ENCODE measurements around the gene CNTD1.

The CNTD1 gene

DNA sequence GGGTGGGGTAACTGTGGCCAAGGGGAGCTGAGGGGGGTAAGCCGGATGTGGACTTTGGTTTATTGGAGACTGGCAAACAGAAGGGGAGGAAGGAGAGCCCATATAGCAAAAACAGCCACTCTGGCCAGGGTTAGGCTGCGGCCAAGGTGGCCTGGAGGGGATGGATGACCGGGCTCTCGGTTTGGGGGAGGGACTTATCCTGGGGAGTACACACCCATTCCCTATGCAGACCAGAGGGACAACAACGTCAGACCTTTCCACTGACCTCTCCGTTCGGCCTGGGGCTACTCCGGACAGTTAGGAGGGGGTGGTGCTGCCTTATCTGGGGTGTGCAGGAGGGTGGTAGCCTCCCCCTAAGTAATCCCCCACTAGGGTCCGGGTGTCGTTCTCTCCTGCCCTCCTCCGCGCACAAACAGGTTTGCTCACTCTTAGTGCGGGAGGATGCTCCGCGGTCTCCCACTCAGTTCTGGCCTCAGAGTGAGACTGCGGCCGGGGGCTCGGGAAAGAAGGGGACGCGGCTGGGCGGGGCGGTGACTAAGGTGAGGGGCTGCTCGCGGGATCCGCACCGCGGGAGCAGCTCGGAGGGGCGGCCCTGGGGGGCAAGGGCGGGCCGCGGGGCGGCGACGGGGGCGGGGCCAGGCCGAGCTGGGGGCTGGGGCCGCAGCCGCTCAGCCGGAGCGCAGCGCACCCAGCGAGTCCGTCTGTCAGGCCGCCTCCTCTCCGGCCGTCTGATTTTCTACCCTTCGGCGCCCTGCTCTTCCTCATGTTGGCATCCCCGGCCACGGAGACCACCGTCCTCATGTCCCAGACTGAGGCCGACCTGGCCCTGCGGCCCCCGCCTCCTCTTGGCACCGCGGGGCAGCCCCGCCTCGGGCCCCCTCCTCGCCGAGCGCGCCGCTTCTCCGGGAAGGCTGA is 18.5 kb upstream of the CNTD1 start, which contains the start of gene WNK4:
Gene WNK4 (plus strand): TSS at position 675 of the 915 bp plus-strand sequence. CDS start 89 bp downstream, at position 764.
- FAIRE-seq: no peak

DNA sequence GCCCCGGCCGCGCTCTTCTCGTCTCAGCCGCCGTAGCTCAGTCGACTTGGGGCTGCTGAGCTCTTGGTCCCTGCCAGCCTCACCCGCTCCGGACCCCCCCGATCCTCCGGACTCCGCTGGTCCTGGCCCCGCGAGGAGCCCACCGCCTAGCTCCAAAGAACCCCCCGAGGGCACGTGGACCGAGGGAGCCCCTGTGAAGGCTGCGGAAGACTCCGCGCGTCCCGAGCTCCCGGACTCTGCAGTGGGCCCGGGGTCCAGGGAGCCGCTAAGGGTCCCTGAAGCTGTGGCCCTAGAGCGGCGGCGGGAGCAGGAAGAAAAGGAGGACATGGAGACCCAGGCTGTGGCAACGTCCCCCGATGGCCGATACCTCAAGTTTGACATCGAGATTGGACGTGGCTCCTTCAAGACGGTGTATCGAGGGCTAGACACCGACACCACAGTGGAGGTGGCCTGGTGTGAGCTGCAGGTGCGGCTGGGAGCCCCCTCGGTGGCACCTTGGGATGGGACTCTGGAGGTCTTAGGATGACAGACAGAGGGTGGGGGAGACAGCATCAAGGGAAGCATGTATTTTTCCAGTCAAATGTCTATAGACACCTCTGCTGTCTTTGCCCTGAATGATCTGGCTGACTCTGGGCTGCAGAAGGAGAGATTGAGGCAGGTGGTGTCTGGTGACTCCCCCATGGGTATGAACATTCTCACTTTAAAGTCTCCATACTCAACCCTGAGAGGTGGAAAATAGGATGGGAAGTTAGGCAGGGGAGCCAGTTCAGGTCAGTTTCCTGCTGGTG is 17.6 kb upstream of the CNTD1 start:
- FAIRE-seq: no peak

DNA sequence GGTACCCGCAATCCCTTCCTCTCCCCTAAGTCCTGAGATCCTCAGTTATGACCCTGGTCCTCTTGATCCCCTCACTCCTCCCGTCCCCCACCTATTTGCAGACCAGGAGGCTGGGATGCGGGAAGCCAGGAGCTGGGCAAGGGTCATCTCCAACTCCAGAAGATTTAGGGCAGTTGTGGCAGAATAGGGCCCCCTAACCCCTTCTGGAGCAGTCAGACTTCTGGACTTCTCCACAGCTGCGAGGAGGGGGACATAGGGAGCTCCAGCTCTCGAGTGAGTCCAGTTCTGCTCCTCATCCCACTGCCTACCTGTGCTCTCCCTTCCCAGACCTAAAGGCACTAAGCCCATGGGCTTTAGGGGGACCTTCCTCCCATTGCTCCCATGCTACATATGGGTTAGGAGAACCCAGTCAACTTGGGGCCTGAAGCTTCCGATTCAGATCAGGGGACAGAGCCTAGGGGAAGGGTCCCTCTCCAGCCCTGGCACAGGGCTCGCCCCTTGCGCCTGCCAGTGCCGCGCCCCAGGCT is 17.0 kb upstream of the CNTD1 start:
- no peak for FAIRE-seq

DNA sequence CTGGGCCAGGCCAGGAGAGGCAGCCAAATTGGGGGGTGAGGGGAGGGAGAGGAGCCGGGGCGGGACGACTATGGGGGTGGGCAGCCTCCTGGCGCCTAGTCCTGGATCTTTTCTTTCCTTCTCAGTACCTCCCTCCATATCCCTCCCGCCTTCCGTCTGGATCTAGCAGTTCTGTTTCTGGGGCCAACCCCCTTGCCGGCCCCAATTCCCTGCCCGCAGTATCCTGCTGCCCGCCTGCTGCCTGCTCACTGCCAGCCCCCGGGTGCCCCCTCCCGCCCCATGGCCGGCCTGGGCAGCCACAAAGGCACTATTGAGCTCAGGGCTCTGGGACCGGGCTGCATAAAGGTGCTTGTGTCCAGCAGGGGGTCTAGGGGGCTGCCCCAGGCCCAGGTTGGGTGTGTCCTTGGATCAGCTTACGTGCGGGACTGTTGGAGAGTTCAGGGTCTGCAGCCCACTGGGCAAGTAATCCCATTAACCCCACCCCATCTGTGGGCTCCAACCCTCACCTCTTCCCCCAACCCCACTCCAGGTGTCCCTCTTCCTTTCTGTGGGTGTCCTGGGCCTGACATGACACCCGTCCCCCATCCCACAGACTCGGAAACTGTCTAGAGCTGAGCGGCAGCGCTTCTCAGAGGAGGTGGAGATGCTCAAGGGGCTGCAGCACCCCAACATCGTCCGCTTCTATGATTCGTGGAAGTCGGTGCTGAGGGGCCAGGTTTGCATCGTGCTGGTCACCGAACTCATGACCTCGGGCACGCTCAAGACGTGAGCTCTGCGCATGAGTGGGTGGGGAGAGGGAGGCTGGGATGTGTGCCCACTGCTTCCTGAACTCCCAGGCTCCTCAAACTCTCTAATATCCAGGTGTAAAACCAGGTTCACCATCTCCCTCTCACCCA is 16.2 kb upstream of the CNTD1 start:
- FAIRE-seq: no peak

DNA sequence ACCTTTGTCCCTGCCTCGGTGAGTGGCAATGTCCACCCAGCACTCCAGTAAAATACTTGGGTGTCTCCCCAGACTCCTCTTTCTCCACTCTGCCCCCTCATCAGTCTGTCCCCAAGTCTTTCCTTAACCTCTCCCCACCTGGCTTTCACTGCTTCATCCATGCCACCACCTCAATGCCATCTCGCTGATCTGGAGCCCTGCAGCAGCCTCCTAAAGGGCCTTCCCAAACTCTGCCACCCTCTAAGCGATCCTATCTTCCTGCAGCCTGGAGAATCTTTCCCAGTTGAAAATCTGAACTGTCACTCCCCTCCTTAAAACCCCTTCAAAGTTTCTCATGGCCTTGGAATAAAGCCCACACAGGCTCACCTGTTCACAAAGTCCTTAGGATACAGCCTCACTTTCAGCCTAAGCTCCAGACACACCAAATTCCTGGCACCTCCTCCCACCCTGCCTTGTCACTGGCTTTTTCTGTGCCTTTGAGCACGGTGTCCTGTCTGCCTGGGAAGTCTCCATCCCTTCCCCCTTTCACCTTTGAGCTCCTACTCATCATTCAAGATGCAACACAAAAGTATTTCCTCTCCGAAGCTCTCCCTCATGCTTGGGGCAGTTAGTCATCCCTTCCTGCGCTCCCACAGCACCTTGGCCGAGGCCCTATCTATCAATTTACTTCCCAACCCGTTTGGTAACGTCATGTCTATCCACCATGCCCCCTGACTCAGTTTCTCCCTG is 15.4 kb upstream of the CNTD1 start:
- FAIRE-seq: no peak

DNA sequence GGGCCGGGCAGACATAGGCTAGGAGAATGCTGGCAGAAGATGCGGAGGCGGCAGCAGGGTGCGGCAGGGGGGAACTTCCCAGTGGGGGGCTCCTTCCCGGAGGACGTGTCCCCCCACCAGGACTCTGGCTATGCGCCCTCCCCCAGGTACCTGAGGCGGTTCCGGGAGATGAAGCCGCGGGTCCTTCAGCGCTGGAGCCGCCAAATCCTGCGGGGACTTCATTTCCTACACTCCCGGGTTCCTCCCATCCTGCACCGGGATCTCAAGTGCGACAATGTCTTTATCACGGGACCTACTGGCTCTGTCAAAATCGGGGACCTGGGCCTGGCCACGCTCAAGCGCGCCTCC is 14.9 kb upstream of the CNTD1 start:
- FAIRE-seq: no peak

DNA sequence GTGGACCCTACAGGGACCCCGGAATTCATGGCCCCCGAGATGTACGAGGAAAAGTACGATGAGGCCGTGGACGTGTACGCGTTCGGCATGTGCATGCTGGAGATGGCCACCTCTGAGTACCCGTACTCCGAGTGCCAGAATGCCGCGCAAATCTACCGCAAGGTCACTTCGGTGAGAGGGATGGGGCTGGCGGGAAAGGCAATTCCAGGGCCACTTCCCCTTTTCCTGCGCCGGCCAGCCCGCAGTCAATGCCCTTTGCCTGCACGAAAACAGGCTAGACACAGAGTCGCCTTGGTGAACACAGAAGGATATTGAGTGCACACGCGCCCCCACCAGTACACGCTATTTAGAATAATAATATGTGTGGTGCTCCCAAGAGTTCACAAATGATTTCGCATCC is 14.3 kb upstream of the CNTD1 start:
- no peak for FAIRE-seq

DNA sequence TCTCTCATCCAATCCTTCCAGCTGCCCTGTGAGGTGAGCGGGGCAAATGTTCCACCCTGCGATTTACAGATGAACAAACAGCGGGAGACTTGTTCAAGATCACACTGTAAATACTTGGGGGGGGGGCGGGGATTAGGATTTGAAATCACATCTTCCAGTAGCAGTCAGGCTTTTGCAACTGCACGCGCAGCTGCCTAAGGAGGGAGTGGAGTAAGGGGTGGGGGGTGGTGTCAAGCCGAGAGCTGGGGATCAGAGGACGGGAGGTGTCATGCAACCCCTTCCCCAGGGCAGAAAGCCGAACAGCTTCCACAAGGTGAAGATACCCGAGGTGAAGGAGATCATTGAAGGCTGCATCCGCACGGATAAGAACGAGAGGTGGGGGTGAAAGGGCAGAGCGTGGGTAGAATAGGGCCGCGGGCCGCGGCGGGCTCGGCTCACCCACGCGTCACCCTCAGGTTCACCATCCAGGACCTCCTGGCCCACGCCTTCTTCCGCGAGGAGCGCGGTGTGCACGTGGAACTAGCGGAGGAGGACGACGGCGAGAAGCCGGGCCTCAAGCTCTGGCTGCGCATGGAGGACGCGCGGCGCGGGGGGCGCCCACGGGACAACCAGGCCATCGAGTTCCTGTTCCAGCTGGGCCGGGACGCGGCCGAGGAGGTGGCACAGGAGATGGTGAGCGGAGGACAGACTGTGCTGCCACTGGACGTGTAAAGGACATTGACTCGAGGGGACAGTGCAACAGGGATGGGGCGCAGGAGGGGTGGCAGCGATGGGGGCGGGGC is 13.7 kb upstream of the CNTD1 start:
- no peak for FAIRE-seq

DNA sequence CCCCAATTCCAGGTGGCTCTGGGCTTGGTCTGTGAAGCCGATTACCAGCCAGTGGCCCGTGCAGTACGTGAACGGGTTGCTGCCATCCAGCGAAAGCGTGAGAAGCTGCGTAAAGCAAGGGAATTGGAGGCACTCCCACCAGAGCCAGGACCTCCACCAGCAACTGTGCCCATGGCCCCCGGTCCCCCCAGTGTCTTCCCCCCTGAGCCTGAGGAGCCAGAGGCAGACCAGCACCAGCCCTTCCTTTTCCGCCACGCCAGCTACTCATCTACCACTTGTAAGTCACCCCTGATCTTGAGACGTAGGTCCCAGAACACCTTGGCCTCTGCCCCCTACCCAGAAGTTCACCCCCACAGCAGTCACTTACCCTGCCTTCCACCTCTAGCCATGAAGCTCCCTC is 11.4 kb upstream of the CNTD1 start:
- FAIRE-seq: no peak

DNA sequence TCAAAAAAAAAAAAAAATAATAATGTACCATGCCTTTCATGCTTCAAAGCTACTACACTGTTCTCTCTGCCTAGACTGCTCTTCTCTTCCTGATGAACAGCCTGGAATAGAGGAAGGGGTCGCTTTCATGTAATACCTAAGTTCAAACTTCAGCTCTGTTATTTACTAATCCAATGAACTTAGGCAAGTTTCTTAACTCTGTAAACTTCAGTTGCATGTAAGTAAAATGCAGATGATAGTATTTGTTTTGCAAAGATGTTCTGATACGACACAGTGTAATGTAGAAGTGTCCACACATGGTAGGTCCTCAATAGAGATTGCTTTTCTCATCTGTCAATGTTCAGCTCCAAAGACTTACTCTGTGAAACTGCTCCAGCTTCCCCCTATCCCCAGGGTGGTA is 6.7 kb upstream of the CNTD1 start:
- FAIRE-seq: no peak

DNA sequence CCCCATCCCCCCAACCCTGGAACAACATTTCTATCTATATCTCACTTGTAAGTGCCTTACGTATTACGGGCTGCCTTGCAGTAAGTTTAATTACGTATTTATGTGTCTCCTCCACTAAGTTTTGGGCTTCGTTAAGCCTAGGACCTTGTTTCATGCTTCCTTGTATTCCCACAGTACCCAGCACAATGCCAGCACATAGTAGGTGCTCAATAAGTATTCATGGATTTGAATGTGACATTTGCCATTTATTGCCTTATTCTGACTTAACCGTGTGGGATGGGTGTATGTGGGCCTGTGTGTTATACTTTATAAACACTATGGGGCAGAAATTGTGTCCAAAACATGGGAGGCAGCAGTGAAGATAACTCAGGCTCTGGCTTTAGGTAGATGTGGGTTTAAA is 6.1 kb upstream of the CNTD1 start:
- no peak for FAIRE-seq

DNA sequence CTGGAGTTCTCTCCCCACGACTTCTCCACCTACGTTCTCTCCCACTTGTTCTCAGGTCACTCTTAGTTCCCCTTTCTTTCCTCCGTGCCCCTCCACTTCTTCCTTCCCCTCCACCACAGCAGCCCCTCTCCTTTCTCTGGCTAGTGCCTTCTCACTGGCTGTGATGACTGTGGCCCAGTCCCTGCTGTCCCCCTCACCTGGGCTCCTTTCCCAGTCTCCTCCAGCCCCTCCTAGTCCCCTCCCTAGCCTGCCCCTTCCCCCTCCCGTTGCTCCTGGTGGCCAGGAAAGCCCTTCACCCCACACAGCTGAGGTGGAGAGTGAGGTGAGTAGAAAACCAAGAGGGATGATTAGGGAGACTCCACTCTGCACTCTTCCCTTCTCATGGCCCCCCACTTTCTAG is 3.6 kb upstream of the CNTD1 start:
- no peak for FAIRE-seq

DNA sequence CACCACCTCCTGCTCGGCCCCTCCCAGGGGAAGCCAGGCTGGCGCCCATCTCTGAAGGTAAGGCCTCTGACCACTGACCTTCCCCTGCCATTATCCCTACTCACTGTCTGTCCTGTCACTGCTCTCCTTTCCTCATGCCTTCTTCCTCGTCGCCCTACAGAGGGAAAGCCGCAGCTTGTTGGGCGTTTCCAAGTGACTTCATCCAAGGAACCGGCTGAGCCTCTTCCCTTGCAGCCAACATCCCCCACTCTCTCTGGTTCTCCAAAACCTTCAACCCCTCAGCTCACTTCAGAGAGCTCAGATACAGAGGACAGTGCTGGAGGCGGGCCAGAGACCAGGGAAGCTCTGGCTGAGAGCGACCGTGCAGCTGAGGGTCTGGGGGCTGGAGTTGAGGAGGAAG is 3.2 kb upstream of the CNTD1 start:
- FAIRE-seq: no peak

DNA sequence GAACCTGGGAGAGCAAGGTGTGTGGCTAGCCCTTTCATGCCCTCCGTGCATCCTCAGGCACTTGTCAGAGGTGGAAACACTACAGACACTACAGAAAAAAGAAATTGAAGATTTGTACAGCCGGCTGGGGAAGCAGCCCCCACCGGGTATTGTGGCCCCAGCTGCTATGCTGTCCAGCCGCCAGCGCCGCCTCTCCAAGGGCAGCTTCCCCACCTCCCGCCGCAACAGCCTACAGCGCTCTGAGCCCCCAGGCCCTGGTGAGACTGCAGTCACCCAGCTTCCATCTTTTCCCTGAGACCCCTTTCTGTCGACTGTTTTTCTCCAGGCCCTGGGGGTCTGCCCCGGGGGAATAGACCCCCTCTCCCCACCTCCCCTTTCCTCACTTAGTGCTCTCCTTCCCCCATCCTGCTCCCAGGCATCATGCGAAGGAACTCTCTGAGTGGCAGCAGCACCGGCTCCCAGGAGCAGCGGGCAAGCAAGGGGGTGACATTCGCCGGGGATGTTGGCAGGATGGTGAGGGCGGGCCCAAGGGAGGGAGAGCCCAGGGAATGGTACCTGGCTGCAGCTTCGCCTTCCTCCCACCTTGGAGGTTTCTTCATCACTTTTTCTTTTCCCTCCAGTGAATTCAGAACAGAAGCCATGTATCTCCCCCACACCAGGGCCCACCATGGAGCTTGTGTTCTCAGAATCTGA is 2.4 kb upstream of the CNTD1 start:
- no peak for FAIRE-seq

DNA sequence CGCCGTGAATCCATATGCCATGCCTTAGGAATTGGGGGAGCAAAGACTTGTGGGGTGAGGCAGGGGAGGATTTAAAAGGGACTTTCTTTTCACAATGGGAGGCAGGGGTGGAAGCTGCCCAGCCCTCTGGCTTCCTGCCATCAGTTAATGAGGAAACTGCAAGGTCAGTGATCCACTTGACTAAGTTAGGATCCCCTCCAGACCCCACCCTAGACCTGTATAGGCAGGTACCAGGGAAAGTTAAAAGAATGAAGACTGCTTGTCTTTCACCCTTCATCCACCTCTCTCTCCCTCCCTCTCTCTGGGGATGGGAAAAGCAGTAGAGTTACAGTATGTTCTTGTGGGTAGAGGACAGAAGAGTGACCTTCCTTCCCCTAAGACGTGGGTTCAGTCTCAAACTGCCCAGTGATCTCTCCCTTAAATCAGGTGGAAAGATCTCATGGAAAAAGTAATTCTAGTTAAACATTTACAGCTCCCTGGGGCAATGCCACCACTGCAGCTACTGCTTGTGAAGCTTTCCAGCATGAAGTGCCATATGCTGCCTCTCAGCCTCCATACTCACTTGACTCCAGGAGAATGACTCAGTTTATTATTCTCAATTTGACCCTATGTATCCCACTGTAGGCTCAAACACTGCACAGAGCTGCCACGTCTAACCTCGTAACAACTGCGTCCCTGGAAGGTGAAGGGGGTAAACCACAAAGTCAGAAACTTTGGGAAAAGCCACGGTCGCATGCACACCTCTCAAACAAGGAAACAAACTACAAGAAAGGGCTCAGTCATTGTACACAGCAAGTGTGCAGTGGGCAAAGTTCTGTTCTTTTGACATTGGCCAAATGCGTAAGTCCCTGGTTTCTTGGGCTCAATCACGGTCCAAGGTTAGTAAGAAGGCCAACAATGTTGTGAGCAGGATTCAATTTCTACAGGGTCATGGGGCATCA is 1.3 kb upstream of the CNTD1 start:
- no peak for FAIRE-seq

DNA sequence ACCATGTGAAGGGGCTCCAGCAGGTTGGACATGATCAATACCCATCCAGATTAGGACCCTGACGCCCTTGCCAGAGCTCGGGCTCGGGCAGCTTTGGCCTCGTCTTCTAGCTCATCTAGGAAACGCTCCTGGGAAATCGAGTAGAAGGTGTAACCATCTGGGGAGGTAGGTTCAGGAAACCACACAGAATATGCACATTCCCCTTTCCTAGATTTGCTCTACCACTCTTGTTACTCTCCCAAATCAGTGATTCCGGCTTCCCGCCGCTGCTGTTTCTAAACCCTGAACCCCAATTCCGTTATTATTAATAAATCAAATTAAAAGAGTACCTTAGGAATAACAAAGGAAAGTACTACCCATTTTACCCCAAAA is 664 bp upstream of the CNTD1 start:
- no peak for FAIRE-seq

DNA sequence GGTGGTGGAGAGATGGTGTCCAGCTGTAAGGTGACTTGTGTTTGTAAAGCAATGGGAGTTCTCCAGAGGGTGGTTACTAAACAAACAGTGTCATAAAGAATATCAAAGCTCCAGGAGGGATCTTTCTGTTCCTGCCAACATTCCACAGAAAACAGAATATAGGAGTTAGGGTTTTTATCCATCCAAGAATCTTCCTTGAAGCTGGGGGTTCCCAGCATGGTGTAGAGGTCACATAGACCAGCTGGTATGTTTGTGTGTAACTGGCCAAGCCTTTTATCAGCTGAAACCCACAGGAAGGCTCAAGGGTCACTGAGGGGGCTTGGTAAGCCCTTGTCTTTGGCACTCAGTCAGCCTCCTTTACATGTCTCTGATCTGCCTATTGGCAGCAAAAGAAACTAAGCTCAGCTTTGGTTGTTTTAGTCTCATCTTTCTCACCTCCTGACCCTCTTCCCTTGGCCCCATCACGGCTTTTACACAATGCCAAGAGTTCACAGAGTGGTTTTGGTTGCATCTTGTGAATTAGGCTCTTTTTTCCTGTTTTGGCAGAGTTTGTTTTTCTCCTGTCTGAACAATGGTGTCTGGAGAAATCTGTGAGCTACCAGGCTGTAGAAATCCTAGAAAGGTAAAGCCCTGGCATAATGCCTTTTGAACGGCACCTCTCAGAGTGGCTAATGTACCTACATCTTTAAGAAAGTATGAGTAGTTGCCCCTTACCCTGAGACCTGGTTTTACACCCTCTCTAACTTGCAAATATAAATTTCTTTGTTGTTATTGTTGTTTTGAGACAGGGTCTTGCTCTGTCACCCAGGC is 4.6 kb downstream of the CNTD1 start:
- FAIRE-seq: no peak

DNA sequence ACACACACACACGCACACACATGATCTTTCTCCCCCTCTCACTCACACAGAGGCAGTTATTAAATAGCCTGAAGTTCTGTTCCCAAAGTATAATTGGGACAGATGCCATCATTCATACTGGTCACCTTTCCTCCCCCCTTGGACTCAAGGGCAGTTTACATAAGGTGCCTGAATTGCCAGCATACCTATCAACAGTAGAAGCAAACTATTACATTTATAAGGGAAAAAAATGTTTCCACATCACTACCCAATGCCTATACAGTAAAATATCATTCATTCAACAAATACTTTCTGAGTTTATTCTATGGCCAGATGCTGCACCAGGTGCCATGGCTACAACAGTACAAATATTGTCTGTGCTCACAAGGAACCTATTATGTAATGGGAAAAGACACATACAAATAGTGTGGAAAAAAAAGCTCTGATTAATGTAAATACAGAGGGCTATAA is 6.3 kb downstream of the CNTD1 start:
- FAIRE-seq: no peak
